Measurements from ENCODE around the gene CSTPP1. TPM values are rescaled to one million over a fixed set of nuclear protein-coding genes. Genes with fewer than 3 reads are reported as not detected.
"Not testable (repeated sequence)": the region's sequence is repeated elsewhere in the genome, so short reads cannot be mapped to it uniquely, and the experiment has no call there.

CSTPP1 gene
- polyA plus RNA-seq, 1 donor (not counting 4 experiments of a cell fraction or from before 2014, with no cell fraction given): 20.0 TPM

DNA sequence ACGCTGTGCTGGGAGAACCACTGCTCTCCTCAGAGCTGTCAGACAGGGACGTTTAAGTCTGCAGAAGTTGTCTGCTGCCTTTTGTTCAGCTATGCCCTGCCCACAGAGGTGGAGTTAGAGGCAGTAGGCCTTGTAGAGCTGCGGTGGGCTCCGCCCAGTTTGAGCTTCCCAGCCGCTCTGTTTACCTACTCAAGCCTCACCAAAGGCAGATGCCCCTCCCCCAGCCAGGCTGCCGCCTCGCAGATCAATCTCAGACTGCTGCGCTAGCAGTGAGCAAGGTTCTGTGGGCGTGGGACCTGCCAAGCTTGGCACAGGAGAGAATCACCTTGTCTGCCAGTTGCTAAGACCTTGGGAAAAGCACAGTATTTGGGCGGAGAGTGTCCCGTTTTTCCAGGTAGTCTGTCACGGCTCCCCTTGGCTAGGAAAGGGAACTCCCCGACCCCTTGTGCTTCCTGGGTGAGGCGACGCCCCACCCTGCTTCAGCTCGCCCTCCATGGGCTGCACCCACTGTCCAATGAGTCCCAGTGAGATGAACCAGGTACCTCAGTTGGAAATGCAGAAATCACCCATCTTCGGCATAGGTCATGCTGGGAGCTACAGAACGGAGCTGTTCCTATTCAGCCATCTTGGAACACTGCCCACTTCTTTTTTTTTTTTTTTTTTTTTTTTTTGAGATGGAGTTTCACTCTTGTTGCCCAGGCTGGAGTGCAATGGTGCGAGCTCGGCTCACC is 182.6 kb downstream of the CSTPP1 start:
- H3K79me2 ChIP-seq (ENCODE audit: control insufficient read depth, insufficient read depth, low read length); H3K36me3 ChIP-seq (ENCODE audit: control insufficient read depth in 2 of 2, extremely low read depth in 1 of 2, insufficient read depth in 2 of 2, low read length in 2 of 2); H4K20me1 ChIP-seq (ENCODE audit: control insufficient read depth, extremely low read depth, insufficient read depth, low read length); H3K27me3 ChIP-seq (ENCODE audit: control insufficient read depth, extremely low read depth, insufficient read depth, low read length); H3K4me1 ChIP-seq (ENCODE audit: control insufficient read depth, extremely low read depth, insufficient read depth, low read length); dilution Hi-C loops (cut with MboI; ENCODE audit: extremely low pct_ligation_motif_present, low sequenced_read_pairs); H3K27ac ChIP-seq (ENCODE audit: control insufficient read depth, insufficient read depth, low read length); H3K9me3 ChIP-seq (ENCODE audit: control insufficient read depth, low read depth, low read length); H3K9me1 ChIP-seq (ENCODE audit: control insufficient read depth, extremely low read depth, insufficient read depth, low read length): not testable (repeated sequence)
- FAIRE-seq: peak; percentile 62
- Histone ChIP-seq H3K9ac (ENCODE audit: control insufficient read depth, extremely low read depth, insufficient read depth, low read length) (peak overlapping the region; percentile 50), H3K4me2 (ENCODE audit: control insufficient read depth, extremely low read depth, insufficient read depth, low read depth, low read length) (peak overlapping the region; percentile 79), H2AFZ (ENCODE audit: control insufficient read depth, low read length) (peak overlapping the region; percentile 85), H3K4me3 (ENCODE audit: control insufficient read depth in 2 of 3, extremely low read depth in 1 of 3, insufficient read depth in 2 of 3, low read depth in 1 of 3, low read length in 3 of 3) (peak overlapping the region; percentile 16 to 53 (median 53))
- DNase-seq (ENCODE audit: low read depth, low spot score): peak; percentile 38

DNA sequence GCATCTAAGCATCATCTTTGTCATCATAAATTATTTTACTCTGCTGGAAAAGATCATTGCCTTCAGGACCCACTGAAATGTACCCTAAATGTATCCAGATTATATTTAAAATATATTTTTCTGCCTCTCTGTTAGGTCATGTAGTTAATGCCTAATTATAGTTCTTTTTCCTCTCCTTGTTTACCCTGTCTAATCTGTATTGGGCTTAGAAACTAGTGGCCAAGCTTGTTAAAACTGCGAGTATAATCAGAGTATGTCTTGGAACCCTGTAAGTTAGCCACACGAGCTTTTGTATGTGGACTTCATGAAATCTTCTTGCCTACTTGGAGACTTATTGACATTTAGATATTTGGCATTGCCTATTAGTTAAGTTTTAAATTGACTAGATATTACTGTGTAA is 184.5 kb downstream of the CSTPP1 start:
- DNase-seq (ENCODE audit: low read depth, low spot score) (no peak), FAIRE-seq (no peak)
- Histone ChIP-seq H3K36me3 (ENCODE audit: control insufficient read depth in 2 of 2, extremely low read depth in 1 of 2, insufficient read depth in 2 of 2, low read length in 2 of 2) (no peaks in the 10 kb centered on the region), H3K79me2 (ENCODE audit: control insufficient read depth, insufficient read depth, low read length) (no peaks in the 10 kb centered on the region), H3K4me2 (ENCODE audit: control insufficient read depth, extremely low read depth, insufficient read depth, low read depth, low read length) (no peak overlapping the region), H3K9ac (ENCODE audit: control insufficient read depth, extremely low read depth, insufficient read depth, low read length) (no peak overlapping the region), H3K9me3 (ENCODE audit: control insufficient read depth, low read depth, low read length) (no peaks in the 10 kb centered on the region), H2AFZ (ENCODE audit: control insufficient read depth, low read length) (no peak overlapping the region), H3K27ac (ENCODE audit: control insufficient read depth, insufficient read depth, low read length) (no peak overlapping the region), H3K4me1 (ENCODE audit: control insufficient read depth, extremely low read depth, insufficient read depth, low read length) (peaks cover 3% of the 10 kb centered on the region), H3K27me3 (ENCODE audit: control insufficient read depth, extremely low read depth, insufficient read depth, low read length) (no peaks in the 10 kb centered on the region), H3K9me1 (ENCODE audit: control insufficient read depth, extremely low read depth, insufficient read depth, low read length) (no peaks in the 10 kb centered on the region), H4K20me1 (ENCODE audit: control insufficient read depth, extremely low read depth, insufficient read depth, low read length) (no peaks in the 10 kb centered on the region), H3K4me3 (ENCODE audit: control insufficient read depth in 2 of 3, extremely low read depth in 1 of 3, insufficient read depth in 2 of 3, low read depth in 1 of 3, low read length in 3 of 3) (no peak overlapping the region)
- TF ChIP-seq EZH2 (IDR thresholded peaks at IDR 0.05; ENCODE audit: low read length): no peak
- TF ChIP-seq, protein P1, sequence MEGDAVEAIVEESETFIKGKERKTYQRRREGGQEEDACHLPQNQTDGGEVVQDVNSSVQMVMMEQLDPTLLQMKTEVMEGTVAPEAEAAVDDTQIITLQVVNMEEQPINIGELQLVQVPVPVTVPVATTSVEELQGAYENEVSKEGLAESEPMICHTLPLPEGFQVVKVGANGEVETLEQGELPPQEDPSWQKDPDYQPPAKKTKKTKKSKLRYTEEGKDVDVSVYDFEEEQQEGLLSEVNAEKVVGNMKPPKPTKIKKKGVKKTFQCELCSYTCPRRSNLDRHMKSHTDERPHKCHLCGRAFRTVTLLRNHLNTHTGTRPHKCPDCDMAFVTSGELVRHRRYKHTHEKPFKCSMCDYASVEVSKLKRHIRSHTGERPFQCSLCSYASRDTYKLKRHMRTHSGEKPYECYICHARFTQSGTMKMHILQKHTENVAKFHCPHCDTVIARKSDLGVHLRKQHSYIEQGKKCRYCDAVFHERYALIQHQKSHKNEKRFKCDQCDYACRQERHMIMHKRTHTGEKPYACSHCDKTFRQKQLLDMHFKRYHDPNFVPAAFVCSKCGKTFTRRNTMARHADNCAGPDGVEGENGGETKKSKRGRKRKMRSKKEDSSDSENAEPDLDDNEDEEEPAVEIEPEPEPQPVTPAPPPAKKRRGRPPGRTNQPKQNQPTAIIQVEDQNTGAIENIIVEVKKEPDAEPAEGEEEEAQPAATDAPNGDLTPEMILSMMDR (optimal IDR thresholded peaks at IDR 0.05 in 1 of 3, IDR thresholded peaks at IDR 0.05 in 1 of 3, conservative IDR thresholded peaks at IDR 0.05 in 1 of 3; ENCODE audit: extremely low read depth in 1 of 3, insufficient read depth in 2 of 3, low read length in 3 of 3): no peak
- dilution Hi-C loops (cut with MboI; ENCODE audit: extremely low pct_ligation_motif_present, low sequenced_read_pairs): no loop called here

DNA sequence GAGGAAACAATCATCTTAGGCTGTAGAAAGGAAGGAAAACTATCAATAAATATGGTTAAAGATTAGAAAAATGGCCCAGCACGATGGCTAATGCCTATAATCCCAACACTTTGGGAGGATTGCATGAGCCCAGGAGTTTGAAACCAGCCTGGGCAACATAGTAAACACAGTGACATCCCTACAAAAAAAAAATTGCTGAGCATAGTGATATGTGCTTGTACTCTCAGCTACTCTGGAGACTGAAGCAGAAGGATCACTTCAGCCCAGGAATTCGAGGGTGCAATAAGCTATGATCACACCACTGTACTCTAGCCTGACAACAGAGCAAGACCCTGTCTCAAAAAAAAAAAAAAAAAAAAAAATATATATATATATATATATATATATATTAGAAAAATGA is 185.2 kb downstream of the CSTPP1 start:
- DNase-seq (ENCODE audit: low read depth, low spot score) (no peak), FAIRE-seq (no peak)
- H3K4me2 ChIP-seq (ENCODE audit: control insufficient read depth, extremely low read depth, insufficient read depth, low read depth, low read length): no peak overlapping the region
- no peaks in the 10 kb centered on the region for H3K36me3 ChIP-seq (ENCODE audit: control insufficient read depth in 2 of 2, extremely low read depth in 1 of 2, insufficient read depth in 2 of 2, low read length in 2 of 2)
- TF ChIP-seq, protein P1 (optimal IDR thresholded peaks at IDR 0.05 in 1 of 3, IDR thresholded peaks at IDR 0.05 in 1 of 3, conservative IDR thresholded peaks at IDR 0.05 in 1 of 3; ENCODE audit: extremely low read depth in 1 of 3, insufficient read depth in 2 of 3, low read length in 3 of 3): no peak
- TF ChIP-seq EZH2 (IDR thresholded peaks at IDR 0.05; ENCODE audit: low read length): no peak
- no peak overlapping the region for H3K9ac ChIP-seq (ENCODE audit: control insufficient read depth, extremely low read depth, insufficient read depth, low read length)
- no peak overlapping the region for H3K27ac ChIP-seq (ENCODE audit: control insufficient read depth, insufficient read depth, low read length)
- H2AFZ ChIP-seq (ENCODE audit: control insufficient read depth, low read length): no peak overlapping the region
- no peaks in the 10 kb centered on the region for H3K9me3 ChIP-seq (ENCODE audit: control insufficient read depth, low read depth, low read length)
- peaks cover 6% of the 10 kb centered on the region for H3K4me1 ChIP-seq (ENCODE audit: control insufficient read depth, extremely low read depth, insufficient read depth, low read length)
- no peaks in the 10 kb centered on the region for H3K79me2 ChIP-seq (ENCODE audit: control insufficient read depth, insufficient read depth, low read length)
- no peak overlapping the region for H3K4me3 ChIP-seq (ENCODE audit: control insufficient read depth in 2 of 3, extremely low read depth in 1 of 3, insufficient read depth in 2 of 3, low read depth in 1 of 3, low read length in 3 of 3)
- no peaks in the 10 kb centered on the region for H3K9me1 ChIP-seq (ENCODE audit: control insufficient read depth, extremely low read depth, insufficient read depth, low read length)
- dilution Hi-C loops (cut with MboI; ENCODE audit: extremely low pct_ligation_motif_present, low sequenced_read_pairs): no loop called here
- no peaks in the 10 kb centered on the region for H3K27me3 ChIP-seq (ENCODE audit: control insufficient read depth, extremely low read depth, insufficient read depth, low read length)
- no peaks in the 10 kb centered on the region for H4K20me1 ChIP-seq (ENCODE audit: control insufficient read depth, extremely low read depth, insufficient read depth, low read length)
